H1 (cell line): Measurements from ENCODE around the gene PYGB. TPM values are rescaled to one million over a fixed set of nuclear protein-coding genes. Genes with fewer than 3 reads are reported as not detected.

Source experiments
- CTCF ChIA-PET: fragments of 300-600 bp; sonication (Branson Sonifier 250); formaldehyde crosslinking; loops from one replicate; lab custom pipeline; 2021; ENCODE audit not compliant: partially characterized antibody; lab: Charles Lee
- POLR2A ChIA-PET: fragments of 300-600 bp; sonication (Branson Sonifier 250); formaldehyde crosslinking; loops from one replicate; lab custom pipeline; 2021; ENCODE audit warnings: inconsistent platforms; ENCODE audit not compliant: partially characterized antibody; lab: Charles Lee
- DNase-seq, 2 experiments: peaks; one replicate each; pipeline versions ENCODE4 v3.0.0 to v3.0.0-alpha.2; 2010 to 2022; ENCODE audit warnings: low spot score in 2 of 2, low read depth in 1 of 2, mixed read lengths in 1 of 2
- FAIRE-seq: peaks from 2 replicates; lab custom pipeline; 2011; peaks lifted over from hg19 to GRCh38; lab: Jason Lieb, UNC
- H2AFZ ChIP-seq: 2 replicates; pipeline ENCODE4 v1.8.1; 2012; ENCODE audit warnings: low read length, inconsistent platforms
- H2AK5ac ChIP-seq: 2 replicates; pipeline ENCODE4 v1.6.1; 2013; ENCODE audit warnings: low read depth, low read length
- H2BK120ac ChIP-seq: replicated peaks from 2 replicates; pipeline ENCODE3; 2013; ENCODE audit warnings: low read depth, low read length, inconsistent platforms
- H2BK12ac ChIP-seq: 2 replicates; pipeline ENCODE4 v1.6.1; 2013; ENCODE audit warnings: low read depth, low read length
- H2BK15ac ChIP-seq: 2 replicates; pipeline ENCODE4 v1.6.1; 2013; ENCODE audit warnings: low read length
- H2BK20ac ChIP-seq: 2 replicates; pipeline ENCODE4 v1.6.1; 2013; ENCODE audit warnings: low read length
- H2BK5ac ChIP-seq: 2 replicates; pipeline ENCODE4 v1.6.1; 2013; ENCODE audit warnings: low read depth, low read length
- H3K14ac ChIP-seq: 2 replicates; pipeline ENCODE4 v1.6.1; 2013; ENCODE audit warnings: inconsistent platforms; ENCODE audit not compliant: insufficient read length
- H3K18ac ChIP-seq: 2 replicates; pipeline ENCODE4 v1.6.1; 2013; ENCODE audit warnings: low read length; ENCODE audit errors: extremely low read depth
- H3K23ac ChIP-seq: 2 replicates; pipeline ENCODE4 v1.6.1; 2013; ENCODE audit warnings: inconsistent platforms; ENCODE audit not compliant: insufficient read length
- H3K23me2 ChIP-seq: 2 replicates; pipeline ENCODE4 v1.6.1; 2013; ENCODE audit warnings: low read depth, low read length
- H3K27ac ChIP-seq: 2 replicates; pipeline ENCODE4 v1.6.1; 2011; ENCODE audit warnings: low read depth, low read length, inconsistent platforms
- H3K27me3 ChIP-seq, 4 experiments: replicated peaks in 1 of 4; 1 replicate in 1 of 4; 2 replicates in 3 of 4; pipeline versions ENCODE4 v1.6.1 to v1.8.1; 2011 to 2013; ENCODE audit warnings: low read length in 3 of 4, mild to moderate bottlenecking in 3 of 4, inconsistent platforms in 2 of 4, mixed read lengths in 2 of 4, moderate library complexity in 1 of 4; ENCODE audit not compliant: control insufficient read depth in 3 of 4, insufficient read depth in 3 of 4; ENCODE audit errors: extremely low read depth in 1 of 4
- H3K36me3 ChIP-seq, 4 experiments: 2 replicates each; pipeline versions ENCODE4 v1.6.1 to v1.8.1; 2011 to 2013; ENCODE audit warnings: mild to moderate bottlenecking in 4 of 4, low read length in 3 of 4, moderate library complexity in 2 of 4, control low read depth in 1 of 4, inconsistent platforms in 1 of 4; ENCODE audit not compliant: insufficient read depth in 4 of 4, control insufficient read depth in 2 of 4
- H3K4ac ChIP-seq: replicated peaks from 2 replicates; pipeline ENCODE3; 2013; ENCODE audit warnings: low read length, low read depth, mixed read lengths, inconsistent platforms; ENCODE audit not compliant: insufficient read length
- H3K4me1 ChIP-seq, 4 experiments: replicated peaks in 1 of 4; 1 replicate in 1 of 4; 2 replicates in 3 of 4; pipeline versions ENCODE4 v1.6.1 to v1.8.1; 2011 to 2013; ENCODE audit warnings: low read length in 3 of 4, inconsistent platforms in 2 of 4, mixed read lengths in 1 of 4; ENCODE audit not compliant: insufficient read depth in 4 of 4, control insufficient read depth in 3 of 4
- H3K4me2 ChIP-seq, 2 experiments: 2 replicates each; pipeline versions ENCODE4 v1.6.1 to v1.8.1; 2011 to 2013; ENCODE audit warnings: low read depth in 2 of 2, low read length in 2 of 2, control low read depth in 1 of 2, inconsistent platforms in 1 of 2, mild to moderate bottlenecking in 1 of 2; ENCODE audit not compliant: insufficient read depth in 1 of 2
- H3K4me3 ChIP-seq, 4 experiments: fragments of 200-600, 300-600 bp in 1 of 4; sonication (generic), shearing (Covaris generic), sonication (Bioruptor Twin) in 1 of 4; 2 replicates each; pipeline versions ENCODE4 v1.5.1 to v1.8.1; 2011 to 2016; ENCODE audit warnings: low read length in 4 of 4, low read depth in 3 of 4, control low read depth in 2 of 4, inconsistent platforms in 2 of 4, mild to moderate bottlenecking in 2 of 4, mixed read lengths in 1 of 4, moderate library complexity in 1 of 4; ENCODE audit not compliant: insufficient read depth in 2 of 4; ENCODE audit errors: extremely low read depth in 1 of 4
- H3K56ac ChIP-seq: replicated peaks from 2 replicates; pipeline ENCODE3; 2013; ENCODE audit warnings: low read depth, mild to moderate bottlenecking, mixed read lengths, low read length, inconsistent platforms; ENCODE audit not compliant: insufficient read length
- H3K79me1 ChIP-seq: 2 replicates; pipeline ENCODE4 v1.6.1; 2013; ENCODE audit warnings: low read depth, low read length, control low read depth
- H3K79me2 ChIP-seq, 2 experiments: 2 replicates each; pipeline versions ENCODE4 v1.6.1 to v1.8.1; 2012 to 2013; ENCODE audit warnings: low read length in 2 of 2, mild to moderate bottlenecking in 2 of 2, inconsistent platforms in 1 of 2; ENCODE audit not compliant: insufficient read depth in 2 of 2, control insufficient read depth in 1 of 2
- H3K9ac ChIP-seq, 4 experiments: replicated peaks in 1 of 4; 1 replicate in 1 of 4; 2 replicates in 3 of 4; pipeline versions ENCODE4 v1.6.1 to v1.8.1; 2011 to 2013; ENCODE audit warnings: low read depth in 3 of 4, low read length in 3 of 4, control low read depth in 2 of 4, mild to moderate bottlenecking in 2 of 4, moderate library complexity in 2 of 4, inconsistent platforms in 1 of 4; ENCODE audit errors: extremely low read depth in 1 of 4
- H3K9me3 ChIP-seq, 2 experiments: 2 replicates each; pipeline versions ENCODE4 v1.6.1 to v1.8.1; 2012 to 2013; ENCODE audit warnings: mild to moderate bottlenecking in 2 of 2, moderate library complexity in 2 of 2, control low read depth in 1 of 2, inconsistent platforms in 1 of 2, low read depth in 1 of 2, low read length in 1 of 2, mixed read lengths in 1 of 2; ENCODE audit not compliant: insufficient read depth in 2 of 2
- H4K20me1 ChIP-seq, 2 experiments: replicated peaks in 1 of 2; 2 replicates each; pipeline versions ENCODE3 to v1.8.1; 2011 to 2013; ENCODE audit warnings: inconsistent platforms in 2 of 2, low read length in 2 of 2, mild to moderate bottlenecking in 1 of 2; ENCODE audit not compliant: insufficient read depth in 2 of 2, control insufficient read depth in 1 of 2
- H4K5ac ChIP-seq: 2 replicates; pipeline ENCODE4 v1.6.1; 2013; ENCODE audit warnings: low read length, low read depth, mixed read lengths, inconsistent platforms; ENCODE audit not compliant: insufficient read length
- H4K8ac ChIP-seq: 2 replicates; pipeline ENCODE4 v1.8.0; 2013; ENCODE audit warnings: mild to moderate bottlenecking, moderate library complexity, low read length, inconsistent platforms; ENCODE audit not compliant: insufficient read depth; ENCODE audit errors: extremely low read depth
- H4K91ac ChIP-seq: replicated peaks from 2 replicates; pipeline ENCODE3; 2013; ENCODE audit warnings: low read length, mixed read lengths, inconsistent platforms; ENCODE audit not compliant: insufficient read length
- CEBPB ChIP-seq: IDR thresholded peaks from 2 replicates; pipeline ENCODE4 v1.6.1; 2012; ENCODE audit warnings: low read depth, low read length
- NRF1 ChIP-seq: IDR thresholded peaks from 2 replicates; pipeline ENCODE4 v1.6.1; 2011; ENCODE audit warnings: mild to moderate bottlenecking, low read depth, low read length, improper control_type of control experiment
- POU5F1 ChIP-seq: IDR thresholded peaks from 2 replicates; pipeline ENCODE4 v1.6.1; 2011; ENCODE audit warnings: low read depth, mild to moderate bottlenecking, low read length, moderate library complexity
- RFX5 ChIP-seq: IDR thresholded peaks from 2 replicates; pipeline ENCODE4 v1.6.1; 2011; ENCODE audit warnings: low read depth, low read length, improper control_type of control experiment, borderline replicate concordance
- RNF2 ChIP-seq: fragments of 200-900, 300-1000 bp; sonication (generic); IDR thresholded peaks from 2 replicates; pipeline ENCODE4 v1.7.1; 2016; ENCODE audit warnings: borderline replicate concordance, low read depth, mild to moderate bottlenecking, antibody characterized with exemption, low read length; ENCODE audit not compliant: poor library complexity, severe bottlenecking; ENCODE audit errors: missing control alignments
- SIRT6 ChIP-seq: IDR thresholded peaks from one replicate; pipeline ENCODE4 v1.7.1; 2012; ENCODE audit warnings: low read length, inconsistent platforms
- SP2 ChIP-seq: IDR thresholded peaks from 2 replicates; pipeline ENCODE4 v1.6.1; 2012; ENCODE audit warnings: mild to moderate bottlenecking, low read length, inconsistent platforms
- TCF12 ChIP-seq: IDR thresholded peaks from 2 replicates; pipeline ENCODE4 v1.6.1; 2011; ENCODE audit warnings: low read depth, mild to moderate bottlenecking, low read length
- WGBS, 2 experiments: shearing (Covaris generic) in 1 of 2; methylation state at CpG; one replicate each; pipeline versions ENCODE4 v1.1.6 to v1.1.7; 2013 to 2015; ENCODE audit warnings: low lambda C conversion rate in 2 of 2, mixed read lengths in 2 of 2, inconsistent platforms in 1 of 2, low coverage in 1 of 2, missing lambda C conversion rate in 1 of 2; ENCODE audit not compliant: insufficient replicate concordance in 2 of 2, insufficient coverage in 1 of 2, insufficient read length in 1 of 2; ENCODE audit errors: extremely low coverage in 1 of 2, missing lambda C conversion rate in 1 of 2; 5-methylcytosine and 5-hydroxymethylcytosine counted together
- polyA plus RNA-seq, 7 experiments: library from polyadenylated mRNA; depleted of rRNA in 3 of 7; stranded (reverse) in 5 of 7; unstranded in 2 of 7; fragments of >200 nt in 5 of 7; fragments of 200-250 nt in 2 of 7; gene quantifications; 1 replicate in 5 of 7; 2 replicates in 1 of 7; 4 replicates in 1 of 7; pipeline versions ENCODE4 v1.2.1 to v1.2.3, GENCODE V29; 2011 to 2013; ENCODE audit warnings: missing spikeins in 2 of 7, mixed read lengths in 2 of 7
- total RNA-seq: library from RNA; stranded (reverse); fragmentation: NEBNext Ultra II Directional; extraction: Animal tissue kit (Norgen Biotek cat#: 25700); gene quantifications from 2 replicates; pipeline ENCODE4 v1.2.1, GENCODE V29; 2021

The PYGB gene
- total and polyA plus RNA-seq, 2 of the 8 experiments (the other 6 are each of a cell fraction or from before 2014, with no cell fraction given), result 26.6 to 56.0 TPM

DNA sequence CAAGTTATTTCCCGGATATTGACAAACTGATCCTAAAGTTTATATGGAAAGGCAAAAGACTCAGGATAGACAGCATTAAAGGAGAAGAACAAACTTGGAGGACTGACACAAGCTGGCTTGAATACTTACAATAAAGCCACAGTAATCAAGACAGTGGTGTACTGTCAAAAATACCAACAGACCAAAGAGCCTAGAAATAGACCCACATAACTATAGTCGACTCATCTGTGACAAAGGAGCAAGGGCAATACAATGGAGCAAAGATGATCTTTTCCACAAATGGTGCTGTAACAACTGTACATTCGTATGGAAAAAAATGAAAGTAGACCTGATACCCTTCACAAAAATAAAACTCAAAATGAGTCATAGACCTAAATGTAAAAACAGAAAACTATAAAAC lies 96.7 kb downstream of the PYGB start:
- no peak overlapping the region for H3K18ac ChIP-seq
- WGBS, 2 experiments, result 95% methylated on average over 3 of the region's 3 CpGs; no CpG with 5 or more reads in 1 of the 2 experiments
- CTCF ChIA-PET, result interaction anchor here (0.7 to 2.0 kb wide), 2 partner anchors 55 to 282 kb away, joined by 6 to 7 read pairs; no protein-coding TSS in a partner anchor

More for the DNA sequence above, 96.7 kb downstream of the PYGB start:
- Histone ChIP-seq H3K79me2 (peaks cover 0 to 84% of the 10 kb centered on the region in 2 experiments; a peak in 2 of 4 replicates), H3K4me2 (no peak overlapping the region), H3K27ac (no peak overlapping the region), H3K36me3 (no peaks in the 10 kb centered on the region), H2BK120ac (no peak overlapping the region), H3K4me3 (no peak overlapping the region), H2AK5ac (no peak overlapping the region), H3K14ac (no peak overlapping the region), H3K79me1 (peaks cover 10% of the 10 kb centered on the region), H4K8ac (no peak overlapping the region), H3K9me3 (no peaks in the 10 kb centered on the region), H2AFZ (no peak overlapping the region), H3K23me2 (no peaks in the 10 kb centered on the region), H3K9ac (no peak overlapping the region), H3K23ac (no peak overlapping the region), H3K4ac (no peak overlapping the region), H2BK15ac (no peak overlapping the region), H2BK12ac (no peak overlapping the region), H4K91ac (no peak overlapping the region), H3K4me1 (peaks cover 0 to 7% (median 2%) of the 10 kb centered on the region in 4 experiments; a peak in 4 of 7 replicates), H2BK20ac (no peak overlapping the region), H2BK5ac (no peak overlapping the region), H4K20me1 (peaks cover 3 to 8% of the 10 kb centered on the region in 2 experiments), H4K5ac (no peak overlapping the region), H3K27me3 (no peaks in the 10 kb centered on the region), H3K56ac (no peak overlapping the region)
- POLR2A ChIA-PET, result no interaction called here
- no peak for DNase-seq
- no peak for TF ChIP-seq RFX5
- TF ChIP-seq TCF12, result no peak
- TF ChIP-seq RNF2, result no peak
- TF ChIP-seq SP2, result no peak
- TF ChIP-seq CEBPB, result no peak
- TF ChIP-seq SIRT6, result no peak
- no peak for TF ChIP-seq NRF1
- TF ChIP-seq POU5F1, result no peak
- FAIRE-seq, result no peak
